GM19035 (cell line): ENCODE results near the gene NT5DC1.
"Not testable (repeated sequence)": the region's sequence is repeated elsewhere in the genome, so short reads cannot be mapped to it uniquely, and the experiment has no call there.

ENCODE experiments used
- ATAC-seq: cut with Tn5 transposase; IDR thresholded peaks from one replicate; pipeline ENCODE4 v1.9.1; 2021; ENCODE audit not compliant: unreplicated experiment

Gene NT5DC1

DNA sequence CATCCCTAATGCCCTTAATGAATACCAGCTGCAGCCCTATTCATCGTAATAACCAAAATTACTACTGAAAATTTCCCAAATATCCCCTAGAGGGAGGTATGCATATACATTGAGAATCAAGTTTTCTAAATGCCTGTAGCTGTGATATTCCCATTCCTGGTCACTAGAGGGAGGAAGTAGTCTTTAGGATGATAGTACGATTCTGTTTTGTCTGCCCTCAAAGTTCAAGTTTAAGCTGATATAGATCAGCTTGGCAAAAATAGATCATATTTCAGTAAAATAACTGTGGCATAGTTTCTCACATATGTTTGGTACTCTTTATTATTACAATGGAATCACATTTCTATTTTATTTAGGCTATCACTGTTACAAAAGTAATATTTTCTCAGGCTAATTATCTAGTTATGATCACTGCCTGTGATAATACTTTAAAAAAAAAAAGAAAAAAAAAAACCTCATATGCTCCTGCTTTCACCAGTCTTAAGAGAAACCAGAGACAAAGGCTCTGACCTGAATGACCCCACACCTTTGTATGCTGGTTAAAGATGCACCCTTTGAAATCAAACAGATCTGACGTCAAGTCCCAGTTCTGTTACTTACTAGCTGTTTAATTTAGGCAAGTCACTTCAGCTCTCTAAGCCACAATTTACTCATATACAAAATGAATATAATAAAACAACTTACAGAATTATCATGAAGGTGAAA lies 168.1 kb downstream of the NT5DC1 start:
- ATAC-seq, result peak; percentile 71

GRCh38 chr6:116271149-116271708 lies 170.6 kb downstream of the NT5DC1 start:
- ATAC-seq, result no peak

DNA sequence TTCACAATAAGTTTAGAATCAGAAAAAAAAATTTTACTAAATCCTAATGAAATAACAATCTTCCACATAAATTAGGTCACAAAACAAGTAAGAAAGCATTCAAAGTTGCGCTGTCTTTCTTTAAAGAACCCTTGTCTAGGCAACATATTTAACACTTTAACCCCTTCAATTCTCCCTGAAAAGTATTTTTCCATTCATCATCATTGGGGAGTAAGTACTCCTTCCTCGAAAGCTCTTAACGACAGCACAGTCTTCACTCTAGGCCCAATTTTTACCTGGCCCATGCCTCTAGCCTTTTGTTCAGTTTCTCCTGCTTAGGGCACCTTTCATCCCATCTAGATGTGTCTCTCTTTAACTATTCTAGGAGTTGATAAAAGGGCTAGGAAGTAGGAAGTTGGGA lies 176.5 kb downstream of the NT5DC1 start:
- ATAC-seq, result no peak

DNA sequence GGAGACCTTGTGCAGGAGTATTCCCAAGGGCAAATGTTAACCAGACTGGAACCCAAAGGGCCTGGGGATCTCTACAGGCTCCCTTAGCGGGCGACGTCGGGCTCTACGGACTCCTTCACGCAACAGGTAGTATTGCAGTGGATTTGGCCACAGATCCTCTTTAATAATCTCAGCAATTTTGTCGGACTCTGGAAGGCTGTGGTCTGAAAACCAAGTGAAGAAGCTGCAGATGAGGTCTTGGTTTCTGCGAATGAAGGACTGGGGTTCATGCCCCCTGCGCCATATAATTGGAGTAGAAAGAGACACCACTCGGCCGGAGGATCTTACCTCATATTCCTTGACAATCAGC lies 177.8 kb downstream of the NT5DC1 start:
- ATAC-seq, result no peak

GRCh38 chr6:116278854-116279231 lies 178.2 kb downstream of the NT5DC1 start:
- ATAC-seq, result peak; percentile 1

DNA sequence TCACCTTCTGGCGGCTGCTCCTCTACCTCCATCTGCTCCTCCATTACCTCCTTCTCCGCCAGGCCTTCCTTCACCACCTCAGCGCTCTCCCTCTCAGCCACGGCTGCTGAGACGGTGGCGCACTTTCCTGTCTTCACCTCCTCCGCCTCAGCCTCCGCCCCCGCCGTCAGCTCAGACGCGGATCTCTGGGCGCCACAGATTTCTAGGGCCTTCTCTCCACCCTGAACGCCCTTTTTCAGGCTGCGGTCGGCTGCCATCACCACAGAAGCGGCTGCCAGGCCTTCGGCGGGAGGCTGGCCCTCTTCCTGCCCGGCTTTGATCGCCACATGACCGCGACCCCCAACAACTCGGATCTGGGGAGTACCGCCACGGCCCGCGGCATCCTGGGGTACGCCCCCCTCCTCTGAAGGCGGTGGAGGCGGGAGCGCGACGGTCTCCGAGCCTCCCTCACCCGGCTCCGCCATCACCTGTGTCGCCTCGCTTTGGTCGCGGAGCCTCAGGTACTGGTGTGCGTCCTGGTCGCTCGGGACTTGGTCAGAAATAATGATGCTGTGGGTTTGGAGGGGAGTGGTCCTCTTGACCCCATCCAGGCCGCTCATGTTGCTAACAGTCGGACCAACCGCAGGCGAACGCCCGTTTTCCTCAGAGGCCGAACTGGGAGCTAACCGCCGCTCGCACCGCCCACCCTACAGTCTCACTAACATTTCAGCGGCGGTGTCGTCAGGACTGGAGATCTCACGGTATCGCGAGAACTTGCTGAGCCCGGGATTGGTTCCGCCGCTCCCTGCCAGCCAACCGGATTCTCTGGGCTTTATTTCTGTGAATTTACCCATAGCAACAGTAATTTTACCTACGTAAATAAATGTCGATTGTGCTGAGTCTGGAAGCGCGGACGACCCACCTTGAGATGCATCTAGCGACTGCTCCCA lies 178.8 kb downstream of the NT5DC1 start, which contains the start of gene TSPYL1:
TSS of gene TSPYL1 (minus strand) at position 699 of the 929 bp plus-strand sequence. CDS start at position 599, 100 bp downstream.
- ATAC-seq, result peak; percentile 94

GRCh38 chr6:116280161-116280932 lies 179.7 kb downstream of the NT5DC1 start:
- no peak for ATAC-seq

DNA sequence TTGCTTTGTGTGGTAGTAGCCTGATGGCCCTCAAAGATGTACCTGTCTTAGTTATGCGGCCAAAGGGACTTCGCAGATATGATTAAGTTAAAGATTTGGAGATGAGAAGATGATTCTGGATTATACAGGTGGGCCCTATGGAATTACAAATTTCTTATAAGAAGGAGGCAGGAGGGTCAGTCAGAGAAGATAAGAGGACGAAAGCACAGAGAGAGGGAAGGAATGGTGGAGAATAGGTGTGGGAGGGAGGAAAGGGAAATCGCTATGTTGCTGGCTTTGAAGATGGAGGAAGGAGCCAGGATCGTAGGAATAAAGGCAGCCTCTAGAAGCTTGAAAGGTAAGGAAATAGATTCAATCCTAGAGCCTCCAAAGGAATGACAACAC lies 180.3 kb downstream of the NT5DC1 start:
- no peak for ATAC-seq

DNA sequence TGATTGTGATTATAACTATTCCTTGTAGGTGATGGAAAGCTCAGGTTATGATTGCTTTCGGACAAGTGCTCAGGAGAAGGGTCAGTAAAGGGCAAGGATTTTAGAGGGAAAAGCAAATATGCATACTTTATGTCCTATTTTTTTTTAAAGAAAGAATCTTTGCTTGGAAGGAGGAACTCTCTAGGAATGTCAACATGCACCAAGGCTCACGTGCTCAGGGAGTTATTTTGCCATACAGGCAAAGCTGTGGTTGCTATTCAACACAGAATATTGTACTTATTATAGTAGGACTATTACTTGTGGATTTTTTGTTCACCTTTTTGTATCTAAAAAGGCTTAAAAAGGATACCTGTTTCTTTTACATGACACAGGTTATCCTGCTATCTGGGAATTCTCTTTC lies 182.0 kb downstream of the NT5DC1 start:
- ATAC-seq, result no peak

DNA sequence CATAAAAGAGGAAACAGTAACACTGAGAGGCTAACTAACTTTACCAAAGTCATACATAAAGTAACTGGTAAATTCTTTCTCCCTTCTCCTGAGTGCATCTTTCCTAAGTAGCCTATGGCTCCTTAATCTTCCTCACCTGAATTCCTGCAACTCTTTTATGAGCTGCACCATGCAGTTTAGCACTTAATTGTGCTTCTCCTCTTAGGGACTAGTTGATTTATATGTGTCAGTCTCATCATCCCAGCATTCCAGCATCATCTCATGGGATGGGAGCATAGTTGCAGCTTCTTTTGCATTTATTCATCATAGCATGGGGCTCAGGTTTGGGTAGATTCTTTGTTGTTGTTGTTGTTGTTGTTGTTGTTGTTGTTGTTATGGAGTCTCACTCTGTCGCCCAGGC lies 182.5 kb downstream of the NT5DC1 start:
- ATAC-seq, result no peak

DNA sequence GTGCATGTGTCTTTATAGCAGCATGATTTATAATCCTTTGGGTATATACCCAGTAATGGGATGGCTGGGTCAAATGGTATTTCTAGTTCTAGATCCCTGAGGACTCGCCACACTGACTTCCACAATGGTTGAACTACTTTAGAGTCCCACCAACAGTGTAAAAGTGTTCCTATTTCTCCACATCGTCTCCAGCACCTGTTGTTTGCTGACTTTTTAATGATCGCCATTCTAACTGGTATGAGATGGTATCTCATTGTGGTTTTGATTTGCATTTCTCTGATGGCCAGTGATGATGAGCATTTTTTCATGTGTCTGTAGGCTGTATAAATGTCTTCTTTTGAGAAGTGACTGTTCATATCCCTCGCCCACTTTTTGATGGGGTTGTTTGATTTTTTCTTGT lies 184.3 kb downstream of the NT5DC1 start:
- not testable (repeated sequence) for ATAC-seq

GRCh38 chr6:116286773-116287358 lies 186.2 kb downstream of the NT5DC1 start:
- ATAC-seq, result no peak

DNA sequence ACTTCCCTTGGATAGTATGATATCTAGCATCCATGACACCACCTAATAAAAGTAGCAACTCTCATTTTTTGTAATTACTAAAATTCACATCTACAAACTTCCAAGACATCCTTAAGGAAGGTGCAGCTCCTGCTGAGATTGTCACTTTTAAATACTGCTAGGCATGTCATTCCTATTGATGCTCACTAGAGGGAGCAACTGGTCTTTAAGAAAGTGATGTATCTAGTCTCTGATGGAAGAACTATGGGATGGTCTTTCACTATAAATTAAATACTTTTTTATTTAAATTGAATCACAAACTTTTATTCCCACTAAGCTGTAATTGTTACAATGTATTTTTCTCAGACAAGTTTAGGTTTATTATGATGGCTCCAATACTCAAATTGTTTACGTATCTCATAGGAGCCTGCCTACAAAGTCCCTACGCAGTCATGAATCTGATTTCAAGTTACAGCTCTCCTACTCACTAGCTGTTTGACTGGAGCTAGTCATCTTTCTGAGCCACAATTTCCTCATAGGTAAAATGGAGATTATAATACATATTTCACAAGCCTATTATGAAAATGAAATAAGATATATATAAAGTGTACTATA lies 187.1 kb downstream of the NT5DC1 start:
- ATAC-seq, result no peak

GRCh38 chr6:116289876-116290275 lies 189.2 kb downstream of the NT5DC1 start:
- ATAC-seq, result no peak

- ATAC-seq, result no peak
These were observed 190.1 kb downstream of the NT5DC1 start for GRCh38 chr6:116290799-116291198.

- no peak for ATAC-seq
These were observed 191.2 kb downstream of the NT5DC1 start for GRCh38 chr6:116291701-116292396.

- no peak for ATAC-seq
These were observed 191.9 kb downstream of the NT5DC1 start for GRCh38 chr6:116292553-116292952.

- ATAC-seq, result no peak
These were observed 197.6 kb downstream of the NT5DC1 start for GRCh38 chr6:116298273-116298672.

DNA sequence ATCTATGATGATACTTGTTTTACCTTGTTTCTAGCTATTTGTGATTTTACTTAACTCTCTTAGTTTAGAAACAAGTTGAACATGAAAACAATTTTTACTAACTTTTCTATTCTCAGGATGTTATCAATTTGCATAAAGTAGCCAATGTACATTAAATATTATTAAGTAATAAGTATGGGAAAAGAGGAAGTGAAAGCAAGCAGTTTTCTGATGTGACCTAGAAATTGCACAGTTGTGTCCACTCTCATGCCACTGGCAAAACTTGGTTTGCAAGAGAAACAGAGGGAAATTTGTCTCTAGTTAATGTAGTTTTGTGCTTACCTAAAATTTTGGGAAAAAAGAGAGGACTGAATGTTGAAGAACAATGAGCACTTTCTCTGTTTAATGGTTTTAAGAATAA lies 198.3 kb downstream of the NT5DC1 start:
- ATAC-seq, result no peak
